HCT116 (cell line): Measurements from ENCODE around the gene CERT1.

ENCODE experiments used
- CTCF ChIP-seq, 3 experiments: fragments of 200-600 bp in 1 of 3; sonication (generic) in 1 of 3; IDR thresholded peaks in 2 of 3; conservative IDR thresholded peaks in 1 of 3; 2 replicates each; pipeline ENCODE4 v1.5.1; 2012 to 2017; ENCODE audit warnings: low read depth in 2 of 3, low read length in 2 of 3, antibody characterized with exemption in 1 of 3, borderline replicate concordance in 1 of 3, control low read depth in 1 of 3, mild to moderate bottlenecking in 1 of 3, mixed read lengths in 1 of 3, mixed run types in 1 of 3, moderate library complexity in 1 of 3; ENCODE audit not compliant: insufficient read depth in 1 of 3
- POLR2A ChIP-seq: IDR thresholded peaks from 2 replicates; pipeline ENCODE4 v1.7.0; 2011; ENCODE audit warnings: borderline replicate concordance; ENCODE audit not compliant: insufficient read depth, insufficient read length; ENCODE audit errors: extremely low read depth
- SIN3A ChIP-seq: IDR thresholded peaks from 2 replicates; pipeline ENCODE4 v1.6.1; 2012; ENCODE audit warnings: low read depth

GRCh38 chr5:75351139-75351926 lies 160.1 kb downstream of the CERT1 start:
- TF ChIP-seq POLR2A (no peak), SIN3A (no peak), CTCF (IDR thresholded peaks at IDR 0.05 in 2 of 3, conservative IDR thresholded peaks at IDR 0.05 in 1 of 3; ENCODE audit: borderline replicate concordance in 1 of 3, insufficient read depth in 1 of 3, low read depth in 2 of 3, low read length in 2 of 3) (no peak)
